Measurements from ENCODE around the gene ZNF362.
"Not testable (repeated sequence)": the region's sequence is repeated elsewhere in the genome, so short reads cannot be mapped to it uniquely, and the experiment has no call there.

ZNF362 gene, protein sequence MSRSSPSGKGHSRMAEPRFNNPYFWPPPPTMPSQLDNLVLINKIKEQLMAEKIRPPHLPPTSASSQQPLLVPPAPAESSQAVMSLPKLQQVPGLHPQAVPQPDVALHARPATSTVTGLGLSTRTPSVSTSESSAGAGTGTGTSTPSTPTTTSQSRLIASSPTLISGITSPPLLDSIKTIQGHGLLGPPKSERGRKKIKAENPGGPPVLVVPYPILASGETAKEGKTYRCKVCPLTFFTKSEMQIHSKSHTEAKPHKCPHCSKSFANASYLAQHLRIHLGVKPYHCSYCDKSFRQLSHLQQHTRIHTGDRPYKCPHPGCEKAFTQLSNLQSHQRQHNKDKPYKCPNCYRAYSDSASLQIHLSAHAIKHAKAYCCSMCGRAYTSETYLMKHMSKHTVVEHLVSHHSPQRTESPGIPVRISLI

GRCh38 chr1:33256471-33257206, at the start of gene ZNF362:
Gene ZNF362 (plus strand): TSS chr1:33256492. CDS start chr1:33270575, 14,083 bp downstream.
- peak; percentile 46 for DNase-seq (ENCODE audit: low spot score)

DNA sequence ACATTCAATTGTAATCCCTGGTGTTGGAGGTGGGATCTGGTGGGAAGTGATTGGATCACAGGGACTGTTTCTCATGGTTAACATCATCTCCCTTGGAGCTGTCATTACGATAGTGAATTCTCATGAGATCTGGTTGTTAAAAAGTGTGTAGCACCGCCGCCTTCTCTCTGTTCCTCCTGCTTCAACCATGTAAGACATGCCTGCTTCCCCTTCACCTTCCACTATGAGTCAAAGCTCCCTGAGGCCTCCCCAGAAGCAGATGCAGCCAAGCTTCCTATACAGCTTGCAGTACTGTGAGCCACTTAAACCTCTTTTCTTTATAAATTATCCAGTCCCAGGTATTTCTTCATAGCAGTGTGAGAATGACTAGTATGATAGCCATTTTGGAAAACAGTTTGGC, 44.3 kb upstream of the ZNF362 start:
- no peak for DNase-seq (ENCODE audit: low spot score)

DNA sequence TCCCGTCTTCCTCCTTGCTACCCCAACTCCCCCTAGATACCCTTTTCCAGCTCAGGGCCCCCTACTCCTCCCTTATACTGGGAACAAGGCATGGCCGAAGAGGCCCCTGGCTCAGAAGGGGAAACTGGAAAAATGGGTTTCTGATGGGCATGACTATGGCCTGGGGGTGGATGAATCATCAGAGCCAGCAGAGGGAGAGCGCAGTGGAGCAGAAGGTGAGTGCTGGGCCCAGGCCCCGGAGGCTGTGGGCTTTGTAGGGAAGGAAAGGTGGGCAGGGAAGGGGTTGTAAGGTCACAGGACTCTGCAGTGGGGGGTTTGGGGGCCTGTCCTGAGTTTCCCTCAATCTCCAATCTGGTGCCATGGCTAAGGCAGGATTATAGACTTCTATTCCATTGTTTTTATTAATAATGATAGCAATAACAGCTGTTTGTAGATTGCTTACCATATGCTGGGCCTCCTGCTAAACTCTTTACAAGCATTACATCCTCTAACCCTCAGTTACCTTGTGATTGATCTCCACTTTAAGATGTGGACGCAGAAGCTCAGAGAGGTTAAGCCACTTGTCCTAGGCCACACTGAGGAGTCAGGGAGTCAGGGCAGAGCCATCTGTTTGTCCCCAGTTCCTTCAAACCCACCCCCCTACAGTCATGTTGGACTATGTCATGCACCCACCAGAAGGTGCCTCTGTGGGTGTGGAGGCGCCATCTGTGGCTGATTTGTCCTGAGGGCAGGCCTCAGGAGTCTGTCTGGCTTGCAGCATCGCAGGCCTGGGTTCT, 36.2 kb upstream of the ZNF362 start:
- no peak for DNase-seq (ENCODE audit: low spot score)

GRCh38 chr1:33220676-33221384, 35.5 kb upstream of the ZNF362 start:
- DNase-seq (ENCODE audit: low spot score), result no peak

- DNase-seq (ENCODE audit: low spot score), result no peak
Observed at GRCh38 chr1:33221385-33221758, 34.9 kb upstream of the ZNF362 start.

DNA sequence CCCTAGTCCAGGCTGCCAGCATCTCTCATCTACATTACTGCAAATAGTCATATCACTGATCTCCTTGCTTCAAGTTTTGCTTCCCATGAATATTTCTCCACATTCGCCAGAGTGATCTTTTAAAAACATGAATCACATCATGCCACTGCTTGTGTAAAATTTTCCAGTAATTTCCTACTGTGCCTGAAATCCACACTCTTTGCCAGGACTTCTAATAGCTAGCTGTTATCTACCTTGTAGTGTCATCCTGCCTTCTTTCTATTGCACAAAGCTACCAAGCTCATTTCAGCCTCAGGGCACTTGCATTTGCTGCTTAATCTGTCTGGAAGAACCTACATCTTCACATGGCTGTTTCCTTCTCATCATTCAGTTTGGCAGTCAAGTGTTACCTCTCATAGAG, 33.9 kb upstream of the ZNF362 start:
- DNase-seq (ENCODE audit: low spot score), result no peak

DNA sequence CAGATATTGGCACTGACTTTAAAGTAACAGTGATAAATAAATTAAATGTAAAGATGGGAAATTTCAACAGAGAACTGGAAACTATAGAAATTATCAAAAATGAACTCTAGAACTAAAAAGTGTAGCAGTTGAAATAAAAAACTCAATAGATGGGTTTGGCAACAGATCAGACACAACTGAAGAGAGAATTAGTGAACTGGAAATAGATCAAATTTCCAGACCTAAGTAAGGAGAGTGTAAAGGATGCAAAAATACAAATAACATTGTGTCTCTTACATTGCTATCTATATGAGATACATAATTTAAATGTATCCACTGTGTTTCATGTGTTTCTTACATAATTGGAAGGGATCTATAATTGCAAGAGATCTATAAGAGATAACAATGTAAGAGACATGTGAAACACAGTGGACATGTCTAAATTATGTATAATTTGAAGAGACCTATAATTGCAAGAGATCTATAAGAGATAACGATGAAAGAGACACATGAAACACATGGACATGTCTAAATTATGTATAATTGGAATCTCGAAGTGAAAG, 32.1 kb upstream of the ZNF362 start:
- no peak for DNase-seq (ENCODE audit: low spot score)

- no peak for DNase-seq (ENCODE audit: low spot score)
Observed at GRCh38 chr1:33225586-33225985, 30.7 kb upstream of the ZNF362 start.

- DNase-seq (ENCODE audit: low spot score), result no peak
Observed at GRCh38 chr1:33228935-33229487, 27.3 kb upstream of the ZNF362 start.

DNA sequence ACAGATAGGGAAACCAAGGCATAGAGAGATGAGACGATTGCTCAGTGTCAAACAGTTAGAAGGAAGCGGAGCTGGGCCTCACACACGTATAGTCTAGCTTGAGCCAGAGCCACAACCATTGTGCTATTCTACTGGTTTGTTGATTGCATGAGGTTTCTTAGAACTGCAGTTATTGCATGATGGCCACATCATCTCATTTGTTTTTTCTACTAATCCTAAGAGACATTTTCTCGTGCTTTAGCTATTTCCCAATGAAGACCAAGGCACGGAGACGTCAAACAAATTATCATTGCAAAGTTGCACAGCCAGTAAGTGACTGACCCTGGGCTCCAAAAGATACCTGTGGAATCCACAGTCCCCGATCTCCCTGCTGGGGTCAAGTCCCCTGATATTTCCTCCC, 25.1 kb upstream of the ZNF362 start:
- no peak for DNase-seq (ENCODE audit: low spot score)

GRCh38 chr1:33232716-33233115, 23.6 kb upstream of the ZNF362 start:
- no peak for DNase-seq (ENCODE audit: low spot score)

DNA sequence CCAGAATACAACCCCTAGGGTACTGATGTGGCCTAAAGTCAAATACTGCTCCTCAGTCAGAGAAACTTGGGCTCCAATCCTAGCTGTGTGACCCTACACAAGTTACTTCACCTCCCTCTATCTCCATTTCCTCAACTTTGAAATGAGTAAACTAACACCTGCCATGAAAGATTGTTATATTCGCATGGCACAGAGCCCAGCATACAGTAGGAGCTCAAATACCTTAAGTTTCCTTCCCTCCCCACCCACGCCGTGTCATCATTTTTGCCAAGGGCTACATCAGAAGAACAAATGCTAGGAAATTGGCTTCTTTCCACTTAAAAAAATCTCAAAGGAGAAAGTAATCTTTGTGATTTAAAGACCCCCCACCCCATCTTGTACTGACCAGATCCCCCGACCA, 22.2 kb upstream of the ZNF362 start:
- DNase-seq (ENCODE audit: low spot score), result no peak

DNA sequence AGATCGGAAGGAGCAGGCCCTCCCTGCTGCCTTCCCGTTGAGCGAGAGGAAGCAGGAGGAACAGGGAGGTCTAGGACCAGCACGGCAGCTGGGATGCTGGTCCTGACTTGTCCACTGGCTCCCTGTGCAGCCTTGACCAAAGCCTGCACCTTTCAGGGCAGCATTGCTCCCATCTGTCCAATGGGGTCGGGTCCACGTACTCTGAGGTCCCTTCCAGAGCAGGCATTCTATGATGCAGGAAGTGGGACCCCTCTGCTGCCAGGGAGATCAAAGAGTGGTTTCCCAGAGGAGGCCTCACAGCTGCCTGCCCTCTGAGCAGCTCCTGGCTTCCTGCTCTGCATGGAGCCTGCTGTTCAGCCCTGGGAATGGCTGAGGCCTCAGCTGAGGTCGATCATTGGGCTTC, 21.7 kb upstream of the ZNF362 start:
- no peak for DNase-seq (ENCODE audit: low spot score)

DNA sequence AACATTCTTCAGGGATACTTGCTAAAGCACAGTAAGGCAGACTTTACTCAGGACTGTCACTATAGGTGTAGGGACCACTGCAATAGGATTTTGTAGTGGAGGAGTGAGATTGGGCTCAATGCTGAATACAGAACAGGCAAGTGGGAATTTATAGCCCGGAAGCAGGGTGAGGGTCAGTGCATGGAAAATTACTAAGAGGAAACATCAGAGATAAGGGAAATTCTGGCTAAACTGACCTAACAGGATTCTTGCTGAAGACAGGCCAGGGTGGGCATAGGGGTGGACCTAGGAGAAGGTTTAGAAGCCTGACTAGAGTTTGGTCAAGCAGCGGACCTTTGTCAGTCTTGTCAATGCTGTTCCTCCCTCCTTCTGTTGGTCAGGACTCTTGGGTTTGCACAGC, 20.8 kb upstream of the ZNF362 start:
- no peak for DNase-seq (ENCODE audit: low spot score)

- DNase-seq (ENCODE audit: low spot score), result no peak
Observed at GRCh38 chr1:33236498-33236897, 19.8 kb upstream of the ZNF362 start.

- DNase-seq (ENCODE audit: low spot score), result no peak
Observed at GRCh38 chr1:33237579-33237978, 18.7 kb upstream of the ZNF362 start.

DNA sequence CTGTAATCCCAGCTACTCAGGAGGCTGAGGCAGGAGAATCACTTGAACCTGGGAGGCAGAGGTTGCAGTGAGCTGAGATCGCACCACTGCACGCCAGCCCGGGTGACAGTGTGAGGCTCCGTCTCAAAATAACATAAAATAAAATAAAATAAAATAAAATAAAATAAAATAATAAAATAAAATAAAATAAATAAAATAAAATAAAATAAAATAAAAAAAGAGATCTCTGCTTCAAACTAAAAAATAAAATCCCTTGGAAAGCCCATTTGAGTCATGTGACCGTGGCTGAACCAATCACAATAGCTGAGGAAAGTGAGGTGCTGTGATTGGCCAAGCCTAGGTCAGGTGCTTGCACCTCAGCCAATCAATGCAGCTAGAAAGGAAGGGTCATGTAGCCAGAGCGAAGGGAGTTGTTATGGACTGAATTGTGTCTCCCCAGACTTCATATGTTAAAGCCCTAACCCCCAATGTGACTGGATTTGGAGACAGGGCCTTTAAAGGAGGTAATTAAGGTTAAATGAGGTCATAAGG, 18.0 kb upstream of the ZNF362 start:
- DNase-seq (ENCODE audit: low spot score), result not testable (repeated sequence)

- not testable (repeated sequence) for DNase-seq (ENCODE audit: low spot score)
Observed at GRCh38 chr1:33239410-33239809, 16.9 kb upstream of the ZNF362 start.

DNA sequence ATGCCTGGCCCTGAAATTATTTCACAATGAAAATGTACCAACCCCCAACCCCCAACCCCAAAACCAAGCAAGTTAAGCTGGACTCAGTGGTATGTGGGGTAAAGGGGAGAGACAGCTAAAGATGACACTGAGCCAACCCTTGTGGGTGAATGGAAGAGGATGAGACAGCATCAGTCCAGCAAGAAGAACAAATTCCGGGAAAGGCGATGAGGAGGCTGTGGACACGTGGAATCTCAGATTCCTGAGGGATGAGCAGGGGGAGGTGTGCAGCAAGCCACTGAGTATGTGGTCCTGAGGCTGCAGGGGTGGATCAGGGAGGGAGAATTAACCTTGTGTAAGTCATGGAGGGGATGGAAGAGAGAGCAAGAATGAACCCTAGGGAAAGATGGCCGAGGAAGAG, 14.4 kb upstream of the ZNF362 start:
- DNase-seq (ENCODE audit: low spot score), result no peak

DNA sequence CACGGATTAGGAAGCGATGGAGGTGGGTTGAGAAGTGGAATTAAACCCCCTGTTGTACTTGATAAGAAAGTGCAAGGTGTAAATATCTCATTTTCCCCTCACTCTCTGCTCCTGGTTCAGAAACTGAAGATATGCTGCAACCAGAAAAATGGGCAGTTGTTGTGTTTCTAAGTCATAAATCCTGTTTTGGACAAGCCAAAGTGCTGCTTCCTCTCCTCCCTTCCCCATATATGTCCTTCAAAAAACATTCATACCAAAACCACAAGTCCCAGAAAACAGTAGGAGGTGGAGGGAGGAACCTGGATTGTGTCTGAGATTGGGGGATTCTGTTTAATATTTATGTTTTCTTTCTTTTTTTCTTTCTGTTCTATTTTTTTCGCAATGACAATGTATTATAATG, 13.6 kb upstream of the ZNF362 start:
- DNase-seq (ENCODE audit: low spot score), result no peak

DNA sequence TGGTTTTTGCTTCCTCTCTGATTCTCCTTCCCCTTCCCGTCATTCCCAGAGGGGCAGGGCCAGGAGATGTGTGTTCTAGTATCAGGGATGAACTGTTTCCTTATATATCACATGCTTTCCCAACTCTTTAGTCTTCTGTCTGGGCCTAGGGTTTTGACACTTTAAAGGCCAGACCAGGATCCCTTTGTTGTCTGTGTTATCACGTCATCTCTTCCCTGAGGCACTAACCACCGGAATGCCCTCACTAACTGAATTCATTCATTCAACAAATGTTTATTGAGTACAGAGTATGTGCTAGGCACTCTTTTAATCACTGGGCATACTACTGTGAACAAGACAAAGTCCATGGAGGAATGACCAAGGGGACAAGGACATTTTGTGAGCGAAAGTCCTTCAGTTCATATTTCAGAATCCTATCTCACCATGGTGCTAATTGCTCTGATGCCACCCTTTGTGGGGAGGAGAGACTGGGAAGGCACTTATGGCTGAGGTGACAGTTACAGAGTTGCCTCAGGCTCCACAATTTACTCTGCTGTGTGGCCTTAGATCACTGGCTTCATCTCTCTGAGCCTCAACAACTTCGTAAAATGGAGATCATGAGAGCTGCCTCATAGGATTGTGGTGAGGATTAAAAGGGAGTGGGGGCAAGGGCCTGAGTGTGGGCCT, 12.0 kb upstream of the ZNF362 start:
- no peak for DNase-seq (ENCODE audit: low spot score)

Measured in kidney capillary endothelial cell (primary cell).